K562 (cell line): ENCODE data around the gene PRSS8. TPM values are rescaled to one million over a fixed set of nuclear protein-coding genes. Genes with fewer than 3 reads are reported as not detected.
A peak's percentile ranks its signal among the peaks of the same experiment; 100 is the strongest.

Experiments
- ATF4 ChIP-seq: fragments of 450-650 bp; formaldehyde crosslinking; IDR thresholded peaks from 2 replicates; pipeline ENCODE4 v1.4.0; 2022; ENCODE audit warnings: mild to moderate bottlenecking, moderate library complexity
- CHD2 ChIP-seq: IDR thresholded peaks from 2 replicates; pipeline ENCODE4 v1.6.1; 2011; ENCODE audit warnings: low read depth, low read length
- HLTF ChIP-seq: fragments of 450-650 bp; IDR thresholded peaks from 2 replicates; pipeline ENCODE4 v1.6.1; 2016
- MAZ ChIP-seq, 2 experiments: fragments of 450-650 bp in 1 of 2; sonication (generic) in 1 of 2; formaldehyde crosslinking; IDR thresholded peaks in 1 of 2; conservative IDR thresholded peaks in 1 of 2; 2 replicates each; pipeline versions ENCODE4 v1.4.0 to v1.5.0; 2020; ENCODE audit warnings: mild to moderate bottlenecking in 1 of 2, missing genetic modification reagents in 1 of 2
- POLR2G ChIP-seq: fragments of 200-400 bp; formaldehyde crosslinking; IDR thresholded peaks from 2 replicates; pipeline ENCODE4 v1.6.1; 2017; ENCODE audit warnings: low read depth, mild to moderate bottlenecking, antibody characterized with exemption, low read length, moderate library complexity
- RBBP5 ChIP-seq: fragments of 200-600 bp; sonication (generic); IDR thresholded peaks from 2 replicates; pipeline ENCODE4 v1.6.1; 2012; ENCODE audit warnings: borderline replicate concordance, mild to moderate bottlenecking, low read length, control low read depth, inconsistent platforms; ENCODE audit not compliant: insufficient read depth, poor library complexity, severe bottlenecking
- RBM22 ChIP-seq: fragments of 200-400 bp; formaldehyde crosslinking; IDR thresholded peaks from 2 replicates; pipeline ENCODE4 v1.6.1; 2018; ENCODE audit warnings: low read length, low read depth; ENCODE audit not compliant: poor library complexity, severe bottlenecking
- RREB1 ChIP-seq: fragments of 250-450 bp; sonication (Bioruptor Pico); IDR thresholded peaks from 2 replicates; pipeline ENCODE4 v1.4.0; 2020
- polyA plus RNA-seq, 8 experiments: library from polyadenylated mRNA; depleted of rRNA in 4 of 8; stranded (reverse) in 5 of 8; unstranded in 3 of 8; fragments of >200 nt; fragmentation: Nextera tagmentation in 2 of 8; fragmentation: Illumina TruSeq in 1 of 8; extraction: Ambion mirVana in 2 of 8; extraction: Trizol in 1 of 8; gene quantifications; 2 replicates each; pipeline versions ENCODE4 v1.2.1 to v1.2.3, GENCODE V29; 2011 to 2014; ENCODE audit warnings: inconsistent platforms in 1 of 8, missing spikeins in 1 of 8
- total RNA-seq, 7 experiments: library from RNA; depleted of rRNA in 6 of 7; stranded (reverse); fragments of >200 nt in 6 of 7; fragmentation: Illumina TruSeq in 2 of 7; extraction: Trizol in 2 of 7; gene quantifications; 2 replicates each; pipeline versions ENCODE4 v1.2.1 to v1.2.3, GENCODE V29; 2011 to 2021; ENCODE audit warnings: low replicate concordance in 1 of 7

Gene PRSS8
- total and polyA plus RNA-seq, 9 of the 15 experiments (the other 6 are each of a cell fraction or from before 2014, with no cell fraction given), result 0.25 to 3.9 (median 1.3) TPM; not detected in 1

GRCh38 chr16:31084584-31085302, 50.8 kb downstream of the PRSS8 start (continued):
- TF ChIP-seq RREB1 (CRISPR knock-in tag) (no peak), POLR2G (peak; percentile 68), HLTF (no peak), RBBP5 (no peak), RBM22 (peak; percentile 44), MAZ (CRISPR knock-in tag; conservative IDR thresholded peaks at IDR 0.05 in 1 of 2, IDR thresholded peaks at IDR 0.05 in 1 of 2) (no peak), CHD2 (no peak), ATF4 (CRISPR knock-in tag) (no peak)
- TF ChIP-seq, all 486 proteins: peak for 3
